ENCODE measurements around the gene RPS6KC1. TPM values are rescaled to one million over a fixed set of nuclear protein-coding genes. Genes with fewer than 3 reads are reported as not detected.
"Not testable (repeated sequence)": the region's sequence is repeated elsewhere in the genome, so short reads cannot be mapped to it uniquely, and the experiment has no call there.

The RPS6KC1 gene
- total RNA-seq, 1 experiment from 2014 or later = 25.6 TPM

GRCh38 chr1:213300433-213300832, 249.4 kb downstream of the RPS6KC1 start:
- DNase-seq (ENCODE audit: low spot score) = no peak
- in situ Hi-C loops (cut with HindIII; ENCODE audit: low sequenced_read_pairs) = no loop called here

- in situ Hi-C loops (cut with HindIII; ENCODE audit: low sequenced_read_pairs); DNase-seq (ENCODE audit: low spot score): not testable (repeated sequence)
Measured at GRCh38 chr1:213301524-213301923, 250.5 kb downstream of the RPS6KC1 start.

- no peak for DNase-seq (ENCODE audit: low spot score)
- in situ Hi-C loops (cut with HindIII; ENCODE audit: low sequenced_read_pairs) = no loop called here
Measured at GRCh38 chr1:213303286-213303685, 252.2 kb downstream of the RPS6KC1 start.

GRCh38 chr1:213315571-213315970, 264.5 kb downstream of the RPS6KC1 start:
- no peak for DNase-seq (ENCODE audit: low spot score)
- in situ Hi-C loops (cut with HindIII; ENCODE audit: low sequenced_read_pairs) = no loop called here

GRCh38 chr1:213318458-213318857, 267.4 kb downstream of the RPS6KC1 start:
- in situ Hi-C loops (cut with HindIII; ENCODE audit: low sequenced_read_pairs) = not testable (repeated sequence)

GRCh38 chr1:213320191-213320870, 269.3 kb downstream of the RPS6KC1 start:
- no peak for DNase-seq (ENCODE audit: low spot score)
- in situ Hi-C loops (cut with HindIII; ENCODE audit: low sequenced_read_pairs) = no loop called here

More at GRCh38 chr1:213318458-213318857, 267.4 kb downstream of the RPS6KC1 start:
- not testable (repeated sequence) for DNase-seq (ENCODE audit: low spot score)

Other genes with a start within 250 kb of the RPS6KC1 start
- gene SPATA45, start 203.6 kb upstream of the RPS6KC1 start, total RNA-seq (2014; rRNA removed; shearing (Covaris generic)) = not detected in 2 replicates
- 17.0 and 20.3 TPM in 2 replicates for gene FLVCR1, start 193.0 kb upstream of the RPS6KC1 start, total RNA-seq (2014; rRNA removed; shearing (Covaris generic))
- gene VASH2, start 100.7 kb upstream of the RPS6KC1 start, total RNA-seq (2014; rRNA removed; shearing (Covaris generic)) = 0.68 and 1.1 TPM in 2 replicates
- gene ANGEL2, start 35.4 kb upstream of the RPS6KC1 start, total RNA-seq (2014; rRNA removed; shearing (Covaris generic)) = 41.8 and 47.8 TPM in 2 replicates